HG03095 (cell line): ENCODE results near the gene AGAP9.
"Not testable (repeated sequence)": the region's sequence is repeated elsewhere in the genome, so short reads cannot be mapped to it uniquely, and the experiment has no call there.

Source experiments
- ATAC-seq: cut with Tn5 transposase; IDR thresholded peaks from one replicate; pipeline ENCODE4 v1.9.1; 2021; ENCODE audit warnings: moderate library complexity; ENCODE audit not compliant: unreplicated experiment

The AGAP9 gene

DNA sequence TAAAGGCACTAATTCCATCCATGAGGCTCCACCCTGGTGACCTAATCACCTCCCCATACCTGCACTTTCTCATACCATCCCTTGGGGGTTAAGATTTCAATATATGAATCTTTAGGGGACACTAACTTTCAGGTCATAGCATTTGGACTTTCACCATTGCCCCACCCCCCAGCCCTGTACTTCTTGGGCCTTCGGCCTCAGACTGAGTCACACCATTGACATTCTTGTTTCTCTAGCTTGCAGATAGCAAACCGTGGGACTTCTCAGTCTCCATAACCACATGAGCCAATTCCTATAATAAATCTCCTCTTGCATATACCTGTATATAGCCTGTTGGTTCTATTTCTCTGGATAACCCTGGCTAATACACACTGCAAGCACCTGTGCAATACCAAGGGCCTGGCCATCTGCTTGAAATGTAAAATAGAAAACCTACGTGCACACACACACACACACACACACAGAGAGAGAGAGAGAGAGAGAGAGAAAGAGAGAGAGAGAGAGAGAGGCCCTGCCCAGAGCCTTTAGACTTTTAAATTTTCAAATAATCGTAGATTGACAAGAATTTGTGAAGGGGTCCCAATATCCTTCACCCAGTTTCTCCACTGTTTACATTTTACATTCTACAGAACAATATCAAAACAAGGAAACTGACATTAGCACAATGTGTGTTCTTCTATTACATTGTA lies 64.8 kb downstream of the AGAP9 start:
- no peak for ATAC-seq

DNA sequence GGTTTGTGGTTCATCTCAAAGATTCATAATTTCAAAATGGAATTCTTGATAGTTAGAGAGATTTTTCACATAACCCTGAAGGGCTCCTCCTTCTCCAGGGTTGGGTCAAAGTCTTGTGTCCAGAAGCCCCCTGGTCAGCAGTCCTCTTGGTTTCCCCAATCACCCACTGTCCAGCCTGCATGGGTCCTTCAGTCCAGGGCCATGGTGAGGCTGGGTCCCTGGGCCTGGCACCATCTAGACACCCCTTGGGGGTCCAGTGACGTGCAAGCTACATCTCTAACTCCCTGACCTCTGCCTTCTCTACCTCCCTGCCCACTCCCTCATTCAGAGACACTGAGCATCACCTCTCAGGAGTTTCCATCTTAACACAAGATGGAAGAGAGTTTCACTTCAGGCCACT lies 65.6 kb downstream of the AGAP9 start:
- no peak for ATAC-seq

DNA sequence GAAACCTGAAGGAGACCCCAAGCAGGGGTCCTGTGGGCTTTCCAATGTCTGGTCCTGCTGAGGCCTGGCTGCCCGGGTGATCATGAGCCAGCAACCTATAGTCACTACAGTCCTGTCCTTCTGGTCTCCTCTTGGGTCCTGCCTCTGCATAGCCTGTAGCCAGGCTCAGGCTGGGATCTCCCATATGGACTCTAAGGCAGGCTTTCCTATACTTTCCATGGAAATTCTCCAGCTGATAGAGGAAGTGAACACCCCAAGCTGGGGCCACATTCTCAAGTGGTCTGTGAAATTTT lies 66.0 kb downstream of the AGAP9 start:
- ATAC-seq, result no peak

DNA sequence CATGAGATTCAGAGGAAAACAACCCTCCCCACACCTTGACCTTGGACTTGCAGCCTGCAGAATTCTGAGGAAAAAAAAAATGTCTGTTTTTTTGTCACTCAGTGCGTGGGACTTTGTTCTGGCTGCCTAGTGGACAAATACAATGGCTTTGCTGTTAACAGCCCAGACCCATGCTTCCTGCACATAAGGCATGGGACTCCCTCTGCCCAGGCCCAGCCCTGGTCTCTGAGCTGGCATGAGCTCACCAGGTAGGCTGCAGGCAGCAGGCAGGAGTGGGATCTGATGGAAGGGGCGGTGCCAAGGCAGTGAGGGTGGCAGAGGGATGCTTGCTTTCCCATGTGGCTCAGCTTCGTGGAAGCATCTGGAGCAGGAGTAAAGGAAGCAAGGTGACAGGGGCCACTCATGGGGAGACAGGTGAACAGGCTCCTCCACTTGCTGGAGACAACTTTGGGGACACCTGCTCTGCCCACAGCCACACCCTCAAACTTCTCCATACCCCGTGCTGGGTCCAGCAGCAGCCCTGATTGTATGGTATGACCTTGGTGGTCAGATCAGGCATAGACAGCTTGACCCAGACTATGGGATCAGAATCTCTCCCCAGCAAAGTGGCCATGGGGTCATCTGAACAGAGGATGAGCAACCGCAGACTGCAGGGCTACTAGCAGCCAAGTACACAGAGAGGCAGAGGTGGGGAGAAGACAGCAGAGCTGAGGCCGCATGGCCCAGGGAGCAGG lies 66.5 kb downstream of the AGAP9 start:
- ATAC-seq, result no peak

DNA sequence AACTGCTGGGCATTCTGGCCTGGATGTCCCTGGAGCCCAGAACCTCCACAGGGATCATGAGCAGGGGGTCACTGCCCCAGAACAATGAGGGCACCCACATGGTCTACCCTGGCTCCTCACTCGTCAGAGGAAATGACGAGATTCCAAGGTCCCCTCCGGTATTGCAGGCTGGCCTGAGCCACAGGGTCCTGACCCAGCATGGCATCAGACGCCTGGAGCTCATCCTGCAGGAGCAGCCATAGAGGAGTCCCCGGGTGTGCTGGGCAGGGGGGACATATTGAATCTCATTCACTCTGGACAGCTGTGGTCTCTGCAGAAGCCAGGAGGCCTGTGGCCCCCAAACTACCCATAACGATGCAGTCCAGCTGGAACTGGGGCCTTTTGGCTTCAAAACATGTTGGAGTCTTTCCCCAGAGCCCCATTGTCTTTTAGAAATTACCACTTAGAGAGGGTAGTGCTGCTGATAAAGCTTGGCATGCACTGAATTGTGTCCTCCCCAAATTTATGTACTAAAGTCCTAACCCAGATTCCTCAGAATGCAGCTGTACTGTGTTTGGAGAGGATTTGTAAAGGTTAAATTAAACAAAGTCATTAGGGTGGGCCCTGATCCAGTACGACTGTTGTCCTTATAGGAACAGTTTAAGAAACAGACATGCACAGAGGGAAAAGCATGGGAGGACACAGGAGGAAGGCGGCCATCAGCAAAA lies 67.2 kb downstream of the AGAP9 start:
- ATAC-seq, result no peak

DNA sequence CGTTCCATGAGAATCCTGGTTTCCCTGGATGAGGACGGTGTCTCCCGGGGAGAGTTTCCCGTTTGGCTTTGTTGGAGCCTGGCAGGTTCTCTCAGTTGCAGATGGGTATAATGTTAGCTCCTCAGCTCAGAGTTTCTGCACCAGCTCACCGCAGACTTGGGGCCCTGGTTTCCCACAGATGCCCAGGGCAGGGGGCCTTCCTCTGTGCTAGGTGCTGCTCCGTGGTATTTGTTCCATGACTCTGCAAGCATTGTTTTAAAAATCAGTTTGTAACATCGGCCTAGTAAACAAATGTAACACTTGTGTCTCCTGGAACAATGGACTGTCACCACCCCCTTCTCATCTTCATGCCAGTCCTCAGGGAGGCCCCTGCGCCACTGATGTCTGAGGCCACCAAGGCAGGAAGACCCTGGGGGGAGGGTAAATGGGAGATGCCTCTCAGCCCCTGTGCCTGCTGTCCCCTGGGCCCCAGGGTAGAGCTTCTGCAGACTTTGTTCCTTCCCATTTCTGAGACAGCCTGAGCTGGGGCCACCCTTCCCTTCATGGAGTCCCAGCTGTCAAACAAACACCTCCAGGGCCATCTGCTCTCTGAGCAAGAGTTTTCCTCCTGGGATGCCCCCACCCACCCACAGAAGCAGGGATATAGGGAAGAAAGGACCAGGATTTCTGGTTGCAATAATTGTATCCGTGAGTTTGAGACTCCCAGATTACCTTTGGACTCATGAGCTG lies 67.9 kb downstream of the AGAP9 start:
- not testable (repeated sequence) for ATAC-seq

DNA sequence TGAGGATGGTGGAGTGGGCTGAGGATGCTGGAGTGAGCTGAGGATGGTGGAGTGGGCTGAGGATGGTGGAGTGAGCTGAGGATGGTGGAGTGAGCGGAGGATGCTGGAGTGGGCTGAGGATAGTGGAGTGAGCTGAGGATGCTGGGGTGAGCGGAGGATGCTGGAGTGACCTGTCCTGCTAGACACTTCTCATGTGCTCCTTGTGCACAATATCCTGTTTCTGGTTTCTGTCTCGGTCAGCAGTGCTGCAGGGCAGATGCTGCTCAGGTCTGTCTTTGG lies 68.7 kb downstream of the AGAP9 start:
- ATAC-seq, result no peak

DNA sequence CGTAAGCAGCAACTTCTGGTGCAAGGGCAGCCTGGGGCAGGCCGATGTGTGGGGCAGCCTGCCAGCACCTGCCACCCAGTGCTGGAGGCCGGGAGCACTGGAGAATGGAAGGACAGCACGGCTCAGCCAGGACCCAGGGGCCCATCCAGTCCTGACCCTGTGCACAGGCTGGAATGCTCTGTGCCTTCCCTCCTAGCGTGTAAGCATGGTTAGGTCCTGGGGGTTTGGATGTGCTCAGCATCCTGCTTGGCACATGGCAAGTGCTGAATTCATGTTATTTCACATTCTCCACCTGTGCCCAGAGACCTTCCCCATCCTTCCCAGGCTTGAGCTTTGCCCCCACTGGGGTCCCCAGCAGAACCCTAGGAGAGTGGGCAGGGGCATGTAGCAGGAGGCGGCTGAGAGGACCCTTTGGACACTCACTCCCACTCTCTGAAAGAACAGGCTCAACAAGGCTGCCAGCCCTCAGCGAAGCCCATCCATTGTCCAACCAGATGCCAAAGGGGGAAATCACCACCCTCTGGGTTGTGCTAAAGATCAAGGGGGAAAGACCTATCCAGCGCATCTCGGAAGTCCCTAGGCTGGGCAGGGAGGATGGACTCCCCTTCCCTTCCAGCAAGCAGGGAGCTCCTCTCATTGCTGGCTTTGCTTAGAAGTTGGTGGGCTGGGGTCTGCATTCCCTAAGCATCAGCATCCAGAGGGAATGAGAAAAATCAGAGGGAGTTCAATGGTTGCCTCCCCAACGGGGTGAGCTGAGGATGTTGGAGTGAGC lies 69.2 kb downstream of the AGAP9 start:
- no peak for ATAC-seq

DNA sequence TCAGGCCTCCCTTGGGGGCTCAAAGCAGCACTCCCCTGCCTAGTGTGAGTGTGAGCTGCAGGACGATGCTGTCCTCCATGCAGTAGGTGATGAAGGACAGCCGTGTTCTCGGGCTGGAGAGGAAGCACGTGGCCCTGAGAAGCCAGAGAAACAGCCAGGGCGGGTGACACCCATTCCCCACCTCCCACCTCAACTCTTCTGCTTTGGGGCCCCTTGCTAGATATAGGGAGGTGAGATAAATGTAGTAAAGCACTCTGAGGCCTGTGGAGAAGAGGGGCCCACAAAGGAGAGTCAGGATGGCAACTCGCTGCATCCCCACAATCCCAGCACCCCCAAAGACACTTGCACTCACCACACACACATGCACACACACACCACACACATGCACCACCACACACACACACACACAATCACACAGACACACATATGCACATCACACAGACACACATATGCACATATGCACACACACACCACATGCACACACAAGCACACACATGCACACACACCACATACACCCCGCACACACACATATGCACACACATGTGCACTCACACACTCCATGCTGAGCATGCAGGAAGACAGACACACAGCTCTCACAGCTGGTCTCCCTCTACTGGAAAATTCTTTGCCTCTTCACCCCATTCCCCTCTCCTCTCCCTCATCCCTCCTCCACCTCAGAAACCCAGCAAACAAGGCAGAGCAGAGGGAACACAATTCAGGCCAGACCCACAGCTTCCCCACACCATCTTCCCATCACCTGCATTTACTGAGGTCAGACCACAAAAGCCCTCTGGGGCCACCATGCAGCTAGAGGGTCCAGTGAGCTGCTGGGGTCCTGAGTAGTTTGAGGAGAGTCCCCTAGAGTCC lies 70.1 kb downstream of the AGAP9 start:
- ATAC-seq, result no peak

DNA sequence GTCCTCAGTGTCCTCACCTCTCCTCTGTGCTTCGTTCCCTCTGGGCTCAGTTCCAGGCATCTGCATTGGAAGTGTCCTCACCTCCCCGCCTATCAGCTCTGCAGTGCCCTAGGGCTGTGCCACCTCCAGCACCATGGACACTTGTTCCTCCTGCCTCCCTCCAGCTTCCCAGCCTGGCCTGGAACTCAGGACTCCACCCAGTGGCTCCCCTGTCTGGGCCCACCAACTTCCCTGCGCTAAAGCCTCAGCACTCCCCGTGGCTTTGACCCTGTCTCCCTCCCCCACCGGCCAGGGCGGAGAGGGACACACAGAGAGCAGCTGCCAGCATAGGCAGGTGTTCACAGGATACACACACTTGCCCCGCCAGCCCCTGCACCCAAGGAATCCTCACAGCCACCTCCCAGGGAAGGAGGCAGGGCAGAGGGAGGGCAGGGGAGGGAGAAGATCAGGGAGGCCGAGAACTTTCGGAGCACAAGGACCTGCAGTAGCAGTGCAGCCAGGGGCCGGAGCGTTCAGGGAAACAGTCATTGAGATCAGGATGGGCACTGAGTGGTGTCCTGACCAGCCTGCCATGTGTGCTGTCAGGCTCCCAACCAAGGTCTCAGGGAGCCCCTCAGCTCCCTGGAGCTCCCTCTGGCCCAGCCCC lies 70.8 kb downstream of the AGAP9 start:
- no peak for ATAC-seq

DNA sequence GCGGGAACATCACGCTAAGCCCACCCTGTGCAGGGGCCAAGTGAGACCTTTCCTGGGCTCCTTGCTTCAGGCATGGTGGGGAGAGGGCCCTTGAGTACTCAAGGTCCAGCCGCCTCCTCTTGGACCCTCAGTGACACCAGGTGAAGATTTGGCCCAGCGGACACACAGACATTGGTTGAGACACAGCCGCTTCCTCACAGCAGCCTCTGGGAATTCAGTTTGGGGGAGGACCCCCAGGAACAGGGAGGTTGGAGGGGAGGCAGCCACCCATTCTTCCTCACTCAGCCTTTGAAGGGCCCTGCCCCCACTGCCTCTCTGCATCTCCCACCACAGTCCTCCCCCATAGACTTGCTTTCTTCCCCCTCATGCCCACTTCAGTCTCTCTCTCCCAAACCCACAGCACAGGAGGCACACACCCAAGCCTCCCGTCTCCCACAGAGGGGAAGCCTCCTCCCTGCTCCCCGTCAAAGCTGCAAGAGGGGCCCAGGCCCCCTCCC lies 71.4 kb downstream of the AGAP9 start:
- ATAC-seq, result no peak
